ENCODE measurements around the gene CDC14B.

DNA sequence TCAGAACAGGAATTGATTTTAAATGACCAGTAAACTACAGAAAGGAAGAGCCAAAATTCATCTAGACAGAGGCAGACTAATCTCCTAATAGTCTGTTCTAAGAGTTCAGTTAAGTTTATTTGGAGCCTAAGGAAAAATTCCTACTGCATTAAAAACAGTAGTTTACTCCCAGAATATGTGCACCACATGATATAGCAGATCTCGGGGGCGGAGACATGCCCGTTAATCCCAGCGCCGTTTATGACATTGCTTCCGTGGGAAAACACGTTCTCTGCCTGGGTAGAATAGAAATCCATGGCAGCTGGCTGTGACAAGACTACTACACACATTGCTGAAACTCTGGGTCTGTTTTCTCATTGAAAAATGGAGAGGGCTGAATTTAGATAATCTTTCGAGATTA is 158.3 kb downstream of the CDC14B start:
- TF ChIP-seq, protein P1, sequence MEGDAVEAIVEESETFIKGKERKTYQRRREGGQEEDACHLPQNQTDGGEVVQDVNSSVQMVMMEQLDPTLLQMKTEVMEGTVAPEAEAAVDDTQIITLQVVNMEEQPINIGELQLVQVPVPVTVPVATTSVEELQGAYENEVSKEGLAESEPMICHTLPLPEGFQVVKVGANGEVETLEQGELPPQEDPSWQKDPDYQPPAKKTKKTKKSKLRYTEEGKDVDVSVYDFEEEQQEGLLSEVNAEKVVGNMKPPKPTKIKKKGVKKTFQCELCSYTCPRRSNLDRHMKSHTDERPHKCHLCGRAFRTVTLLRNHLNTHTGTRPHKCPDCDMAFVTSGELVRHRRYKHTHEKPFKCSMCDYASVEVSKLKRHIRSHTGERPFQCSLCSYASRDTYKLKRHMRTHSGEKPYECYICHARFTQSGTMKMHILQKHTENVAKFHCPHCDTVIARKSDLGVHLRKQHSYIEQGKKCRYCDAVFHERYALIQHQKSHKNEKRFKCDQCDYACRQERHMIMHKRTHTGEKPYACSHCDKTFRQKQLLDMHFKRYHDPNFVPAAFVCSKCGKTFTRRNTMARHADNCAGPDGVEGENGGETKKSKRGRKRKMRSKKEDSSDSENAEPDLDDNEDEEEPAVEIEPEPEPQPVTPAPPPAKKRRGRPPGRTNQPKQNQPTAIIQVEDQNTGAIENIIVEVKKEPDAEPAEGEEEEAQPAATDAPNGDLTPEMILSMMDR (IDR thresholded peaks at IDR 0.05): no peak
- TF ChIP-seq EZH2 (IDR thresholded peaks at IDR 0.05; ENCODE audit: borderline replicate concordance, insufficient read depth, low read depth, low read length, poor library complexity, severe bottlenecking): no peak

Data from B cell (primary cell).